ENCODE data around the gene ZSCAN1. TPM values are rescaled to one million over a fixed set of nuclear protein-coding genes. Genes with fewer than 3 reads are reported as not detected.

The ZSCAN1 gene
- 1.2 TPM in 1 of 2 replicates, not detected in the other for total RNA-seq (2014; rRNA removed; shearing (Covaris generic))

DNA sequence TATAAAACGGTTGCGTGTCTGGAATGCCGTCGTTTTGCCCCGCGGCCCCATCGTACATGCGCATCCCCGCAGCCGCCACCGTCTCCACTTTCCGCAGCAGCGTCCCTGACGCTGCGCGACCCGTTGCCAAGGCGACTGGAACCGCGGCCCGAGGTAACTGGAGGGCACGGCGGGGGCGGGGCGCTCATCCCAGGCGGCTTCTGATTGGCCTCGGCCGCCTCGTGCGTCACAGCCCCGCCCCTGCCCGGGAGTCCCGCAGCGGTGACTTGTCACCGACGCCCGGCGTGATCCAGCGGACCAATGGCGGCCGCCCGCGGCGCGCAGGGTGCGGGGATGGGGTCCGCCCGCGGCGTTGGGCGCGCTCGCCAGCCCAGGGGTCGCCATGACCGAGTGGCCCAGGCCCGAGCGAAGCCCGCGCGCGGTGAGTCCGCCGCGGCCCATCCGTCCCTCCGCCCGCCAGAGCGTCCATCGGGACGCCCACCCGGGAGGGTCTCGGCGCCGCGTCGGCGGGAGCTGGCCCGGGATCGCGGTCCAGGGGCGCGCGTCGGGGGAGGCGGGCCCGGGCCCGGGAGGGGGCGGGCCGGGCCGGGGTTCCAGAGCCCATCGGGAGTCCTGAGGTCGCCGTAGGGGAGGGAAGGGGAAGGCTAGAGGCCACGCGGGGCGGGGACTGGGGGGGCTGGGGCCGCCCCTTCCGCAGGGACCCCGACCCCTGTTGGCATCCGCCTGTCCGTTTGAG is at the start of gene ZSCAN1:
Gene ZSCAN1, plus strand, starts transcription at position 285 of the 736 bp plus-strand sequence. CDS start 3,812 bp downstream, outside the sequence.
- DNase-seq (ENCODE audit: low read depth) = peak; percentile 91

DNA sequence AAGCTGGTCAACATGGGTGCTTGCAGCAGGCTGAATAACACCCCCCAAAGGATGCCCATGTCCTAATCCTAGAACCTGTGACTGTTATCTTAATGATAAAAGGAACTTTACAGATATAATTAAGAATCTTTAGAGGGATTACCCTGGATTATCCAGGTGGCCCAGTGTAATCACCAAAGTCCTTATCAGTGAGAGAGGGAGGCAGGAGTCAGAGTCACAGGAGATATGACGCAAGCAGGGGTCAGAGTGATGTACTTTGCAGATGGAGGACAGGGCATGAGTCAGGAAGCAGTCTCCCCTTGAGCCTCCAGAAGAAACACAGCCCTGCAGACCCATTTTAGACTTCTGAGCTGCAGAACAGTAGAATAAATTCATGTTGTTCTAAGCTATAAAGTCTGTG is 41.0 kb upstream of the ZSCAN1 start:
- no peak for DNase-seq (ENCODE audit: low read depth)

GRCh38 chr19:58000677-58001076 is 33.1 kb upstream of the ZSCAN1 start:
- no peak for DNase-seq (ENCODE audit: low read depth)

DNA sequence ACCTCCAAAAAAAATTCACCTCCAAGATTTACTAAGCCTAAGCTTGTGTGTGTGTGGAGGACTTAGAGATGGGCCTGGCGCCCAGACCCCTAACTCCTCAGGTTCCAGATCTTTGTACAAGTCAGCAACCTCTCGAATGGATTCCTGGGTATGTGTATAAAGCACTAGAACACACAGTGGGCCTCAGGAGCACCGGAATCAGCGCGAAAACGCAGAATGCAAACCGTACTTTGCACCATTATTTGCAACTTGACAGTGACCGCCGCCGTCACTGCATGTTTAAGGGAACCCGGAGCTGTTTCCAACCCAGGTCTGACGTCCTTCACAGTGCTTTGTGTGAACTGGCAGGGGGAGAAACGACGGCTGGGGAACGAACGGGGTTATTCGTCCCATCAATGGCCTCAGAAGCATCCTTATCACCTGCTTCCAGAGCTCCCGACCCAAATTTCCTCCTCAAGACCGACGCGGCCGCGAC is 31.9 kb upstream of the ZSCAN1 start:
- DNase-seq (ENCODE audit: low read depth) = peak; percentile 32

DNA sequence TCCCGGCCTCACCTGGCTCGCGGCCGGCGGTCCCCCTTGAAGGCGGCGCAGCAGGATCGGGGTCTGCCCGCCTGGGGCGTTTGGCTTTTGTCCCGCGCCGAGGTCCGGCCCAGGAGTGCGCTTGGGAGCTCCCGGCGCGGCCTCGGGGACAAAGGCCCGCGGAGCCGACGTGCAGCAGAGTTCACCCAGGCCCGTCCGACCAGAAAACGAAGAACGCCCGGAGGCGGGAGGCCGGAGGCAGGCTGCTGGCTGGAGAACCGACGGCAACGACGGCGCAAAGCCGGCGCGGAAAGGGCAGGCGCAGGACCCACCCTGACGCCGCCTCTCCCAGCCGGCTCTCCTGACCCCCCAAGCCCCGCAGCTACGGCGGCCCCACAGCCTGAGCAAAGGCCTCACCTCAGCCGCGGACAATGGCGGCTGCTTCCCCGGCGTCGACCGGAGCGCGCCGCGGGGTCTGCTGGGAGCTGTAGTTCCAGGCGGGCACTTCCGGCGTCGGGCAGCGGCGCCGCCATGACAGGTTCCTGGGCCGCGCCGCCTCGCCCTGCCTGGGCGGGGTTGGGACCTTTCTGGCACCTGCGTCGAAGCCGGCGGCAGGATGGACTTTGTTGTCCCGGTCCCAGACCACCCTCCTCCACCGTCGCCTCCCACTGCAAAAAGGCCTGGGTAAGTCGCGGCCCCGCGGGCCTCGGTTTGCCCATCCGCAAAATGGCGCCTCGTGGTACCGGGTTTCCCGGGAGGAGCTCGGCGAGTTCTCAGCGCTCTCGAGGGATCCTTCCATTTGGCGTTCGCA is 31.2 kb upstream of the ZSCAN1 start, which contains the start of gene ZNF606:
Gene ZNF606, minus strand, starts transcription at position 437 of the 790 bp plus-strand sequence. CDS start 1,501 bp downstream, outside the sequence.
- peak; percentile 83 for DNase-seq (ENCODE audit: low read depth)

GRCh38 chr19:58003174-58003828 is 30.5 kb upstream of the ZSCAN1 start:
- peak; percentile 21 for DNase-seq (ENCODE audit: low read depth)

DNA sequence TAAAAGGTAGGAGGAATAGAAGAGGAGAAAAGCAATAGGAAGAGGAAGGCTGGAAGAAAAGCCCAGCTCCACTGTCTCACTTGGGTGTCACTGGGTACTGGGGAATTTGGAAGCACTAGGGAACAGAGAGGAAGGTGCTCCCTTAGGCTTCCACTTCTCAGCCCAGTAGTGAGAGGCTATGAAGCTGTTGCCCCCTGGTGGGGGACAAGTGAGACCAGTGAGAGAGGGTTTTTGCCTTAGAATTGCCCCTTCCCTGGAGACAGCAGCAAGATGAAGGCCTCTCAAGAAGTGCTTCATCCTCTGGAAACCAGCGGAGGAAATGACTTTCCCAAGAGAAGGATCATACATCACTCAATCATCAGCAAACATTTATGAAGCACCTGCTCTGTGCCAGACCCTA is 26.5 kb upstream of the ZSCAN1 start:
- no peak for DNase-seq (ENCODE audit: low read depth)

- peak; percentile 23 for DNase-seq (ENCODE audit: low read depth)
Measured at GRCh38 chr19:58008877-58009276, 24.9 kb upstream of the ZSCAN1 start.

DNA sequence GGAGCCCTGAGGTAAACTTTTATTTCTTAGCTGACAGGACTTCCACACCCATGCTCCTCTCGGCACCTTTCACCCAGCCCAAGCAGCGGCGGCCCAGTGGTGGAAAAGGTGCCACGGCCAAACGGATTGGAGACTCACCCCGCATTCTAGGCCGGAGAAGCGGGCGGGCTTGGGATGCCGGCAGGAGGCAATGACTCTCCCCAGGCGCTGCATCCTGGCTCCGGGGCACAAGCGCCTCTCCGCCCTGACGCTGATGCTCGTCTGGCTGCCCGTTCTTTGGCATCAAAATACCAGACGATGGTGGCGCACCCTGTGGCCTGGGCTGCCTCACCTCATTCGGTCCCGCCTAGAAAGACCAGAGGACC is 24.5 kb upstream of the ZSCAN1 start:
- peak; percentile 2 for DNase-seq (ENCODE audit: low read depth)

GRCh38 chr19:58009666-58010301 is 24.0 kb upstream of the ZSCAN1 start:
- DNase-seq (ENCODE audit: low read depth) = peak; percentile 62

GRCh38 chr19:58010507-58010906 is 23.3 kb upstream of the ZSCAN1 start:
- no peak for DNase-seq (ENCODE audit: low read depth)

- DNase-seq (ENCODE audit: low read depth) = no peak
Measured at GRCh38 chr19:58014141-58014540, 19.7 kb upstream of the ZSCAN1 start.

- DNase-seq (ENCODE audit: low read depth) = no peak
Measured at GRCh38 chr19:58020129-58020528, 13.7 kb upstream of the ZSCAN1 start.

GRCh38 chr19:58021541-58022282 is 12.1 kb upstream of the ZSCAN1 start:
- peak; percentile 43 for DNase-seq (ENCODE audit: low read depth)

GRCh38 chr19:58022283-58022660 is 11.6 kb upstream of the ZSCAN1 start:
- no peak for DNase-seq (ENCODE audit: low read depth)

DNA sequence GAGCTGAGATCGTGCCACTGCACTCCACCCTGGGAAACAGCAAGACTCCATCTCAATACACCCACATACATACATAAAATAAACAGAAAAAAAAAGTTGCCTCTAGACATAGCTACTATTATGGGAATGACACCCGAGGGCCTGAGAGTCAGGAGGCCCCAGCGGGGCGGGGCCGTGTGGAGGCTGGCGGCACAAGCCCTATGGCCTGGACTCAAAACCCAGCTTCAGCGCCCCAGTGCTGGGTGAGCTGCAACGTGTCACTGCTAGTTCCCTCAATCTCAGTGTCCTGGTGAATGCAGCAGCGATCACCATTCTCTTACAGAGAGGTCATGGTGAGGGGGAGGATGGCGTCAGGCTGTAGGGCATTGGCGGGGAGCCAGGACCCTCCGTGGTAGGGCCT is 9.2 kb upstream of the ZSCAN1 start:
- no peak for DNase-seq (ENCODE audit: low read depth)

GRCh38 chr19:58034477-58034793 is 610 bp downstream of the ZSCAN1 start:
- no peak for DNase-seq (ENCODE audit: low read depth)

- no peak for DNase-seq (ENCODE audit: low read depth)
Measured at GRCh38 chr19:58035863-58036262, 2.0 kb downstream of the ZSCAN1 start.

- DNase-seq (ENCODE audit: low read depth) = peak; percentile 9
Measured at GRCh38 chr19:58037927-58038687, 4.3 kb downstream of the ZSCAN1 start.

- no peak for DNase-seq (ENCODE audit: low read depth)
Measured at GRCh38 chr19:58038688-58039204, 4.9 kb downstream of the ZSCAN1 start.

All from M059J (cell line).